HepG2 (cell line): ENCODE measurements around the gene INSR. TPM values are rescaled to one million over a fixed set of nuclear protein-coding genes. Genes with fewer than 3 reads are reported as not detected.
A peak's percentile ranks its signal among the peaks of the same experiment; 100 is the strongest.

Experiments used
- BCL3 ChIP-seq: sonication (generic); formaldehyde crosslinking; IDR thresholded peaks from 2 replicates; pipeline ENCODE4 v1.5.1; 2020; ENCODE audit warnings: mild to moderate bottlenecking, missing genetic modification reagents, moderate library complexity
- BHLHE40 ChIP-seq: IDR thresholded peaks from 2 replicates; pipeline ENCODE4 v1.6.1; 2011; ENCODE audit warnings: low read length, improper control_type of control experiment
- CC2D1A ChIP-seq: sonication (generic); formaldehyde crosslinking; IDR thresholded peaks from 2 replicates; pipeline ENCODE4 v1.8.1; 2023; ENCODE audit warnings: mild to moderate bottlenecking, missing genetic modification reagents
- FOXC1 ChIP-seq: sonication (generic); formaldehyde crosslinking; IDR thresholded peaks from 2 replicates; pipeline ENCODE4 v1.8.0; 2022; ENCODE audit warnings: mild to moderate bottlenecking, missing genetic modification reagents, borderline replicate concordance
- FOXJ3 ChIP-seq: sonication (generic); formaldehyde crosslinking; IDR thresholded peaks from 2 replicates; pipeline ENCODE4 v1.4.0; 2020; ENCODE audit warnings: missing genetic modification reagents, mild to moderate bottlenecking, borderline replicate concordance
- HMG20A ChIP-seq: IDR thresholded peaks from 2 replicates; pipeline ENCODE4 v1.6.1; 2016; ENCODE audit warnings: borderline replicate concordance
- HNRNPLL ChIP-seq: fragments of 200-400 bp; formaldehyde crosslinking; IDR thresholded peaks from 2 replicates; pipeline ENCODE4 v1.6.1; 2017; ENCODE audit warnings: mild to moderate bottlenecking, low read depth, low read length; ENCODE audit not compliant: poor library complexity, severe bottlenecking
- KDM3A ChIP-seq: IDR thresholded peaks from 2 replicates; pipeline ENCODE4 v1.6.1; 2018; ENCODE audit warnings: low read depth, missing compliant biosample characterization
- NFKB2 ChIP-seq: sonication (generic); formaldehyde crosslinking; IDR thresholded peaks from 2 replicates; pipeline ENCODE4 v1.4.0; 2020; ENCODE audit warnings: missing genetic modification reagents, borderline replicate concordance
- PATZ1 ChIP-seq: sonication (generic); formaldehyde crosslinking; IDR thresholded peaks from 2 replicates; pipeline ENCODE4 v1.4.0; 2020; ENCODE audit warnings: missing genetic modification reagents
- SIX1 ChIP-seq: sonication (generic); formaldehyde crosslinking; IDR thresholded peaks from 2 replicates; pipeline ENCODE4 v1.4.0; 2020; ENCODE audit warnings: missing genetic modification reagents, borderline replicate concordance
- WIZ ChIP-seq: sonication (generic); formaldehyde crosslinking; IDR thresholded peaks from 2 replicates; pipeline ENCODE4 v1.5.1; 2020; ENCODE audit warnings: mild to moderate bottlenecking, missing genetic modification reagents
- ZNF296 ChIP-seq: sonication (generic); formaldehyde crosslinking; conservative IDR thresholded peaks from 2 replicates; pipeline ENCODE4 v1.5.0; 2020; ENCODE audit warnings: mild to moderate bottlenecking, missing genetic modification reagents
- ZNF503 ChIP-seq: sonication (generic); formaldehyde crosslinking; IDR thresholded peaks from 2 replicates; pipeline ENCODE4 v1.4.0; 2020; ENCODE audit warnings: missing genetic modification reagents
- ZNF558 ChIP-seq: sonication (generic); formaldehyde crosslinking; IDR thresholded peaks from 2 replicates; pipeline ENCODE4 v1.9.0; 2022; ENCODE audit warnings: mild to moderate bottlenecking, missing genetic modification reagents, borderline replicate concordance
- ZNF737 ChIP-seq: sonication (generic); formaldehyde crosslinking; IDR thresholded peaks from 2 replicates; pipeline ENCODE4 v1.5.0; 2020; ENCODE audit warnings: missing genetic modification reagents, mild to moderate bottlenecking, borderline replicate concordance
- polyA plus RNA-seq, 8 experiments: library from polyadenylated mRNA; depleted of rRNA in 3 of 8; stranded (reverse) in 7 of 8; unstranded in 1 of 8; fragments of >200 nt; fragmentation: Illumina TruSeq in 4 of 8; extraction: Trizol in 4 of 8; gene quantifications; 2 replicates each; pipeline versions ENCODE4 v1.2.1 to v1.2.3, GENCODE V29; 2011 to 2016; ENCODE audit warnings: low read depth in 4 of 8, missing spikeins in 1 of 8, mixed read lengths in 1 of 8; ENCODE audit not compliant: insufficient read depth in 1 of 8
- total RNA-seq, 5 experiments: library from RNA; depleted of rRNA; stranded (reverse); fragments of >200 nt; fragmentation: Illumina TruSeq; extraction: Trizol; gene quantifications; 2 replicates each; pipeline ENCODE4 v1.2.3, GENCODE V29; 2016; ENCODE audit warnings: low read depth in 1 of 5
- TF ChIP-seq, protein P1 (sequence below): sonication (generic); formaldehyde crosslinking; IDR thresholded peaks from 2 replicates; pipeline ENCODE4 v1.4.0; 2020; ENCODE audit warnings: missing genetic modification reagents

Gene INSR
- total and polyA plus RNA-seq, 2 of the 13 experiments (the other 11 are each of a cell fraction or from before 2014, with no cell fraction given), result 24.2 to 29.8 TPM

GRCh38 chr19:7294558-7295212 lies 471 bp upstream of the INSR start (continued):
- TF ChIP-seq, protein P1, sequence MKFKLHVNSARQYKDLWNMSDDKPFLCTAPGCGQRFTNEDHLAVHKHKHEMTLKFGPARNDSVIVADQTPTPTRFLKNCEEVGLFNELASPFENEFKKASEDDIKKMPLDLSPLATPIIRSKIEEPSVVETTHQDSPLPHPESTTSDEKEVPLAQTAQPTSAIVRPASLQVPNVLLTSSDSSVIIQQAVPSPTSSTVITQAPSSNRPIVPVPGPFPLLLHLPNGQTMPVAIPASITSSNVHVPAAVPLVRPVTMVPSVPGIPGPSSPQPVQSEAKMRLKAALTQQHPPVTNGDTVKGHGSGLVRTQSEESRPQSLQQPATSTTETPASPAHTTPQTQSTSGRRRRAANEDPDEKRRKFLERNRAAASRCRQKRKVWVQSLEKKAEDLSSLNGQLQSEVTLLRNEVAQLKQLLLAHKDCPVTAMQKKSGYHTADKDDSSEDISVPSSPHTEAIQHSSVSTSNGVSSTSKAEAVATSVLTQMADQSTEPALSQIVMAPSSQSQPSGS (CRISPR knock-in tag), result 0 out of 2 replicates have a peak, but pooled peaks have one; percentile 26
- TF ChIP-seq HNRNPLL (no peak), ZNF503 (peak; percentile 40; the same call in 1 of the 2 replicates), FOXC1 (peak; percentile 38), BHLHE40 (peak; percentile 81), SIX1 (CRISPR knock-in tag) (no peak), ZNF737 (no peak), HMG20A (CRISPR knock-in tag) (no peak), FOXJ3 (CRISPR knock-in tag) (0 out of 2 replicates have a peak, but pooled peaks have one; percentile 36), ZNF296 (CRISPR knock-in tag) (peak; percentile 82), BCL3 (CRISPR knock-in tag) (peak; percentile 35; the same call in 1 of the 2 replicates), WIZ (CRISPR knock-in tag) (peak; percentile 53; the same call in 1 of the 2 replicates), CC2D1A (CRISPR knock-in tag) (no peak), NFKB2 (CRISPR knock-in tag) (peak; percentile 83; the same call in 1 of the 2 replicates), PATZ1 (CRISPR knock-in tag) (peak; percentile 68), KDM3A (CRISPR knock-in tag) (0 out of 2 replicates have a peak, but pooled peaks have one; percentile 18), ZNF558 (CRISPR knock-in tag) (peak; percentile 93; the same call in 1 of the 2 replicates)
